A549 (cell line): ENCODE data around the gene TRAPPC2L. TPM values are rescaled to one million over a fixed set of nuclear protein-coding genes. Genes with fewer than 3 reads are reported as not detected.

Experiments used
- ATAC-seq, 2 experiments: fragments of 200-7000 bp in 1 of 2; fragments of >200 bp in 1 of 2; cut with Nextera tagmentation in 1 of 2; cut with Tn5 transposase in 1 of 2; 3 replicates each; pipeline versions ENCODE4 v1.8.0 to v1.9.1; 2018 to 2020; ENCODE audit warnings: mild to moderate bottlenecking in 1 of 2, moderate library complexity in 1 of 2
- CTCF ChIA-PET: fragments of 300-600 bp; sonication (Branson Sonifier 250); formaldehyde crosslinking; extraction: SDS; loops from one replicate; lab custom pipeline; 2021; ENCODE audit warnings: antibody characterized with exemption, inconsistent platforms; lab: Yijun Ruan, JAX
- POLR2A ChIA-PET: fragments of 350-600 bp; formaldehyde crosslinking; extraction: SDS; loops from one replicate; lab custom pipeline; 2021; ENCODE audit warnings: antibody characterized with exemption, inconsistent platforms; lab: Yijun Ruan, JAX
- DNase-seq, 2 experiments: peaks; one replicate each; pipeline versions ENCODE4 v3.0.0 to v3.0.0-alpha.2; 2011 to 2016; ENCODE audit warnings: low read depth in 1 of 2, low spot score in 1 of 2
- FAIRE-seq: peaks from 2 replicates; lab custom pipeline; 2011; peaks lifted over from hg19 to GRCh38; lab: Jason Lieb, UNC
- H3K27ac ChIP-seq, 2 experiments: fragments of >200 bp; sonication (Bioruptor Twin); formaldehyde crosslinking; 3 replicates each; pipeline ENCODE4 v1.5.1; 2016 to 2017
- H3K4me1 ChIP-seq: fragments of >200 bp; sonication (Bioruptor Twin); formaldehyde crosslinking; 3 replicates; pipeline ENCODE4 v1.6.1; 2016
- H3K4me2 ChIP-seq: fragments of >200 bp; sonication (Bioruptor Twin); formaldehyde crosslinking; 3 replicates; pipeline ENCODE4 v1.6.1; 2016
- H3K4me3 ChIP-seq: fragments of >200 bp; sonication (Bioruptor Twin); formaldehyde crosslinking; 3 replicates; pipeline ENCODE4 v1.5.1; 2016
- H3K9me3 ChIP-seq: fragments of >200 bp; sonication (Bioruptor Twin); formaldehyde crosslinking; 3 replicates; pipeline ENCODE4 v1.6.1; 2016
- CBX8 ChIP-seq: fragments of 200-600 bp; sonication (generic); IDR thresholded peaks from 2 replicates; pipeline ENCODE4 v1.6.1; 2016
- CEBPB ChIP-seq, 2 experiments: fragments of >200 bp in 1 of 2; sonication (Bioruptor Twin) in 1 of 2; formaldehyde crosslinking in 1 of 2; IDR thresholded peaks; 2 replicates each; pipeline ENCODE4 v1.6.1; 2012 to 2016
- CHD2 ChIP-seq: fragments of 150-350 bp; IDR thresholded peaks from 2 replicates; pipeline ENCODE4 v1.6.1; 2014; ENCODE audit warnings: low read length; ENCODE audit not compliant: partially characterized antibody
- CHD4 ChIP-seq: fragments of 200-600 bp; sonication (generic); IDR thresholded peaks from 2 replicates; pipeline ENCODE4 v1.6.1; 2016; ENCODE audit warnings: antibody characterized with exemption, mild to moderate bottlenecking, borderline replicate concordance
- EHF ChIP-seq: fragments of 250-450 bp; sonication (Bioruptor Pico); IDR thresholded peaks from 2 replicates; pipeline ENCODE4 v1.5.0; 2020; ENCODE audit warnings: mild to moderate bottlenecking
- ELK1 ChIP-seq: fragments of 150-350 bp; IDR thresholded peaks from 2 replicates; pipeline ENCODE4 v1.6.1; 2014; ENCODE audit warnings: low read depth, mild to moderate bottlenecking, low read length
- FOSL2 ChIP-seq, 2 experiments: fragments of 450-650 bp in 1 of 2; fragments of >200 bp in 1 of 2; sonication (Bioruptor Twin) in 1 of 2; formaldehyde crosslinking; IDR thresholded peaks; 2 replicates each; pipeline versions ENCODE4 v1.5.0 to v1.6.1; 2016 to 2020; ENCODE audit warnings: mild to moderate bottlenecking in 1 of 2, moderate library complexity in 1 of 2
- HDAC2 ChIP-seq: fragments of 200-600 bp; sonication (generic); IDR thresholded peaks from 2 replicates; pipeline ENCODE4 v1.6.1; 2016
- JUNB ChIP-seq: fragments of >200 bp; sonication (Bioruptor Twin); formaldehyde crosslinking; IDR thresholded peaks from 2 replicates; pipeline ENCODE4 v1.6.1; 2016
- KDM1A ChIP-seq: fragments of 200-600 bp; sonication (generic); IDR thresholded peaks from 2 replicates; pipeline ENCODE4 v1.6.1; 2016; ENCODE audit warnings: low read depth, mild to moderate bottlenecking
- KDM5A ChIP-seq: fragments of 200-600 bp; sonication (generic); IDR thresholded peaks from 2 replicates; pipeline ENCODE4 v1.6.1; 2016; ENCODE audit warnings: antibody characterized with exemption, mild to moderate bottlenecking
- MAZ ChIP-seq: fragments of 150-350 bp; IDR thresholded peaks from 2 replicates; pipeline ENCODE4 v1.6.1; 2014; ENCODE audit warnings: antibody characterized with exemption, low read depth, low read length, borderline replicate concordance
- PHF8 ChIP-seq: fragments of 200-600 bp; sonication (generic); IDR thresholded peaks from 2 replicates; pipeline ENCODE4 v1.6.1; 2016; ENCODE audit warnings: low read depth, mild to moderate bottlenecking, antibody characterized with exemption, moderate library complexity, borderline replicate concordance
- POLR2A ChIP-seq: IDR thresholded peaks from 2 replicates; pipeline ENCODE4 v1.6.1; 2012; ENCODE audit warnings: mild to moderate bottlenecking, low read length
- RNF2 ChIP-seq: fragments of 200-600 bp; sonication (generic); IDR thresholded peaks from 2 replicates; pipeline ENCODE4 v1.6.1; 2016; ENCODE audit warnings: low read depth, mild to moderate bottlenecking, antibody characterized with exemption, moderate library complexity, borderline replicate concordance
- SREBF2 ChIP-seq: fragments of 450-650 bp; IDR thresholded peaks from 2 replicates; pipeline ENCODE4 v1.6.1; 2014; ENCODE audit warnings: mild to moderate bottlenecking, moderate library complexity
- ZC3H11A ChIP-seq: fragments of 450-650 bp; IDR thresholded peaks from 2 replicates; pipeline ENCODE4 v1.6.1; 2014; ENCODE audit warnings: antibody characterized with exemption, mild to moderate bottlenecking
- WGBS: methylation state at CpG from one replicate; pipeline ENCODE4 v1.1.6; 2017; ENCODE audit errors: missing lambda C conversion rate; 5-methylcytosine and 5-hydroxymethylcytosine counted together
- polyA plus RNA-seq, 4 experiments: library from polyadenylated mRNA; depleted of rRNA in 3 of 4; stranded (reverse); fragments of >200 nt; fragmentation: RNase III in 1 of 4; extraction: RNeasy Plus Mini Kit Qiagen cat#74134 plus additional on column Dnase treatment in 1 of 4; gene quantifications; 2 replicates in 3 of 4; 3 replicates in 1 of 4; pipeline ENCODE4 v1.2.3, GENCODE V29; 2011 to 2017
- TF ChIP-seq, protein P1 (sequence below): IDR thresholded peaks from 2 replicates; pipeline ENCODE4 v1.6.1; 2012
- TF ChIP-seq, protein P2 (sequence below): fragments of 250-450 bp; sonication (Bioruptor Pico); IDR thresholded peaks from 2 replicates; pipeline ENCODE4 v1.5.0; 2021; ENCODE audit warnings: mild to moderate bottlenecking, moderate library complexity, borderline replicate concordance

Gene TRAPPC2L
- polyA plus RNA-seq, 2 of the 4 experiments (the other 2 are of a cell fraction), result 70.3 to 80.2 TPM

DNA sequence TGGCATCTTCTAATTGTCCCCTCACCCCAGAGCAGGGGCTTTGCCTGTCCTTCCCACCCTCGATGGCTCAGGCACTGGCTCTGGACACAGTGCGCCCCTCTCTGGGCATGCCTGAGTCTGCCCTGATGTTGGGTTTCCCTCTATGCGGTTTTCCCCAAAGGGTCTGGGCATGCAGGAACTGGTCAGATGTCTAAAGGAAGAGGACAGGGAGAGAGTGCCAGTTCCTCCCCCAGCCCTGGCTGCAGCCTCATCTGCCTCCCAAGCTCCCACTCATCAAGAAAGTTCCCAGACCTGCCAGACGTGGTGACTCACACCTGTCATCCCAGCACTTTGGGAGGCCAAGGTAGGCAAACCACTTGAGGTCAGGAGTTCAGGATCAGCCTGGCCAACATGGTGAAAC lies 50.8 kb downstream of the TRAPPC2L start:
- Histone ChIP-seq H3K9me3 (no peaks in the 10 kb centered on the region), H3K4me1 (peaks cover 5% of the 10 kb centered on the region; the same call in 1 of the 3 replicates), H3K4me3 (no peak overlapping the region), H3K4me2 (no peak overlapping the region), H3K27ac (peak overlapping the region in 1 of 2 experiments; percentile 59; a peak in 1 of 6 replicates)
- WGBS, result 57% methylated on average over 4 of the region's 4 CpGs
- peak in 1 of 2 experiments; percentile 43 for DNase-seq
- ChIA-PET CTCF (interaction anchor here (1.1 to 1.4 kb wide), 3 partner anchors 11 to 17 kb away, joined by 3 to 4 read pairs (median 3); no protein-coding TSS in a partner anchor), POLR2A (no interaction called here)
- FAIRE-seq, result no peak
- ATAC-seq, result no peak; a peak in 1 of 6 replicates
- TF ChIP-seq MAZ, result no peak
- TF ChIP-seq FOSL2 (IDR thresholded peaks at IDR 0.05), result no peak
- peak; percentile 31; the same call in 1 of the 2 replicates for TF ChIP-seq FOSL2 (CRISPR knock-in tag; IDR thresholded peaks at IDR 0.05)
- no peak for TF ChIP-seq POLR2A
- TF ChIP-seq, protein P1, sequence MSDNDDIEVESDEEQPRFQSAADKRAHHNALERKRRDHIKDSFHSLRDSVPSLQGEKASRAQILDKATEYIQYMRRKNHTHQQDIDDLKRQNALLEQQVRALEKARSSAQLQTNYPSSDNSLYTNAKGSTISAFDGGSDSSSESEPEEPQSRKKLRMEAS, result no peak
- TF ChIP-seq JUNB, result no peak
- no peak for TF ChIP-seq CHD2
- no peak for TF ChIP-seq HDAC2
- no peak for TF ChIP-seq ZC3H11A

GRCh38 chr16:88908307-88908706 lies 51.4 kb downstream of the TRAPPC2L start:
- FAIRE-seq (no peak), ATAC-seq (no peak), DNase-seq (no peak)
- Histone ChIP-seq H3K4me1 (peaks cover 5% of the 10 kb centered on the region; the same call in 1 of the 3 replicates), H3K4me3 (no peak overlapping the region), H3K27ac (no peak overlapping the region; a peak in 1 of 6 replicates), H3K9me3 (no peaks in the 10 kb centered on the region), H3K4me2 (no peak overlapping the region)
- no peak for TF ChIP-seq CHD4
- no peak for TF ChIP-seq ELK1
- TF ChIP-seq, protein P2, sequence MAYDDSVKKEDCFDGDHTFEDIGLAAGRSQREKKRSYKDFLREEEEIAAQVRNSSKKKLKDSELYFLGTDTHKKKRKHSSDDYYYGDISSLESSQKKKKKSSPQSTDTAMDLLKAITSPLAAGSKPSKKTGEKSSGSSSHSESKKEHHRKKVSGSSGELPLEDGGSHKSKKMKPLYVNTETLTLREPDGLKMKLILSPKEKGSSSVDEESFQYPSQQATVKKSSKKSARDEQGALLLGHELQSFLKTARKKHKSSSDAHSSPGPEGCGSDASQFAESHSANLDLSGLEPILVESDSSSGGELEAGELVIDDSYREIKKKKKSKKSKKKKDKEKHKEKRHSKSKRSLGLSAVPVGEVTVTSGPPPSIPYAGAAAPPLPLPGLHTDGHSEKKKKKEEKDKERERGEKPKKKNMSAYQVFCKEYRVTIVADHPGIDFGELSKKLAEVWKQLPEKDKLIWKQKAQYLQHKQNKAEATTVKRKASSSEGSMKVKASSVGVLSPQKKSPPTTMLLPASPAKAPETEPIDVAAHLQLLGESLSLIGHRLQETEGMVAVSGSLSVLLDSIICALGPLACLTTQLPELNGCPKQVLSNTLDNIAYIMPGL, result no peak
- TF ChIP-seq SREBF2, result no peak
- no peak for TF ChIP-seq CBX8
- TF ChIP-seq ZC3H11A, result no peak
- ChIA-PET POLR2A (no interaction called here), CTCF (interaction anchor here (1.1 to 1.4 kb wide), 3 partner anchors 11 to 18 kb away, joined by 3 to 4 read pairs (median 3); no protein-coding TSS in a partner anchor)
- WGBS, result 85% methylated on average over 13 of the region's 17 CpGs

- Histone ChIP-seq H3K27ac (no peak overlapping the region), H3K4me2 (no peak overlapping the region), H3K9me3 (no peaks in the 10 kb centered on the region), H3K4me1 (peaks cover 5% of the 10 kb centered on the region; the same call in 1 of the 3 replicates), H3K4me3 (no peak overlapping the region)
- 0 out of 6 replicates have a peak, but pooled peaks of 1 of the 2 experiments have one; percentile 5 for ATAC-seq
- no peak for FAIRE-seq
- no peak for DNase-seq
- ChIA-PET CTCF (no interaction called here), POLR2A (no interaction called here)
- TF ChIP-seq CEBPB (IDR thresholded peaks at IDR 0.05) (no peak), POLR2A (no peak), MAZ (no peak), CBX8 (no peak), PHF8 (no peak), RNF2 (no peak), HDAC2 (no peak), CHD2 (no peak), EHF (no peak), KDM5A (no peak), KDM1A (no peak)
- TF ChIP-seq, protein P1, result no peak
- 80% methylated on average over 34 of the region's 44 CpGs for WGBS
Measured at GRCh38 chr16:88909431-88910210, 52.7 kb downstream of the TRAPPC2L start.
